Stomach (tissue), 9 donors: ENCODE measurements around the gene ZFHX3. TPM values are rescaled to one million over a fixed set of nuclear protein-coding genes. Genes with fewer than 3 reads are reported as not detected.
"Not testable (repeated sequence)": the region's sequence is repeated elsewhere in the genome, so short reads cannot be mapped to it uniquely, and the experiment has no call there.

ENCODE experiments used
- DNase-seq, 2 donors: peaks; one replicate each; pipeline versions ENCODE4 v3.0.0 to v3.0.0-alpha.2; 2013 to 2019
- H3K27ac ChIP-seq, 5 donors: fragments of 200-600 bp in 4 of 5; sonication (generic) in 4 of 5; one replicate each; pipeline ENCODE4 v1.5.1; 2013 to 2019; ENCODE audit warnings: mild to moderate bottlenecking in 1 of 5, moderate library complexity in 1 of 5
- H3K27me3 ChIP-seq, 3 donors: fragments of 200-600 bp; sonication (generic); one replicate each; pipeline ENCODE4 v1.5.1; 2017 to 2019; ENCODE audit warnings: mixed run types in 1 of 3
- H3K36me3 ChIP-seq, 4 donors: fragments of 200-600 bp; sonication (generic); 1 replicate in 3 of 4; 2 replicates in 1 of 4; pipeline ENCODE4 v1.5.1; 2016 to 2019
- H3K4me1 ChIP-seq, 4 donors: fragments of 200-600 bp; sonication (generic); one replicate each; pipeline ENCODE4 v1.5.1; 2016 to 2019
- H3K4me3 ChIP-seq, 4 donors: fragments of 200-600 bp; sonication (generic) in 3 of 4; one replicate each; pipeline ENCODE4 v1.5.1; 2016 to 2019; ENCODE audit warnings: mild to moderate bottlenecking in 1 of 4
- H3K9me3 ChIP-seq, 4 donors: fragments of 200-600 bp; sonication (generic); one replicate each; pipeline ENCODE4 v1.5.1; 2016 to 2019
- EP300 ChIP-seq: sonication (generic); formaldehyde crosslinking; IDR thresholded peaks from one replicate; pipeline ENCODE4 v1.6.1; 2017; ENCODE audit warnings: antibody characterized with exemption
- POLR2A ChIP-seq, 4 donors: fragments of 450-650 bp; IDR thresholded peaks; one replicate each; pipeline ENCODE4 v1.6.1; 2016; ENCODE audit warnings: antibody characterized with exemption in 4 of 4, control low read depth in 2 of 4, mild to moderate bottlenecking in 1 of 4, moderate library complexity in 1 of 4
- POLR2AphosphoS5 ChIP-seq, 3 donors: sonication (generic); formaldehyde crosslinking; IDR thresholded peaks; one replicate each; pipeline ENCODE4 v1.6.1; 2016; ENCODE audit warnings: antibody characterized with exemption in 3 of 3
- WGBS, 5 donors: extraction: QIAGEN DNeasy Blood & Tissue Kit in 3 of 5; methylation state at CpG; one replicate each; pipeline versions ENCODE4 v1.1.5 to v1.1.7; 2013 to 2018; 5-methylcytosine and 5-hydroxymethylcytosine counted together
- intact Hi-C: fragments of 100-400 bp; cut with DNase I; formaldehyde crosslinking; loops from one replicate; pipeline ENCODE4 v1.15.1; 2023; ENCODE audit warnings: low total_unique reads
- polyA plus RNA-seq, 3 donors: library from polyadenylated mRNA; stranded (reverse); fragments of 200-250 nt; gene quantifications; one replicate each; pipeline ENCODE4 v1.2.3, GENCODE V29; 2013
- total RNA-seq, 5 donors: library from RNA; depleted of rRNA; stranded (reverse); fragments of >200 nt; gene quantifications; one replicate each; pipeline versions ENCODE4 v1.1.0 to v1.2.3, GENCODE V29; 2014 to 2016
- TF ChIP-seq, protein P1 (sequence below), 7 experiments: fragments of 450-650 bp in 4 of 7; fragments of 200-600 bp in 3 of 7; sonication (generic) in 3 of 7; IDR thresholded peaks; one replicate each; pipeline ENCODE4 v1.5.1; 2016 to 2019; ENCODE audit warnings: antibody characterized with exemption in 7 of 7, control low read depth in 2 of 7, mild to moderate bottlenecking in 1 of 7
- donor health status: healthy with polysubstance abuse.
- donor health status: Bipolar disorder and iron deficiency.
- donor health status: healthy.

Gene ZFHX3
- total and polyA plus RNA-seq, 8 donors = 1.1 to 27.5 (median 11.8) TPM

DNA sequence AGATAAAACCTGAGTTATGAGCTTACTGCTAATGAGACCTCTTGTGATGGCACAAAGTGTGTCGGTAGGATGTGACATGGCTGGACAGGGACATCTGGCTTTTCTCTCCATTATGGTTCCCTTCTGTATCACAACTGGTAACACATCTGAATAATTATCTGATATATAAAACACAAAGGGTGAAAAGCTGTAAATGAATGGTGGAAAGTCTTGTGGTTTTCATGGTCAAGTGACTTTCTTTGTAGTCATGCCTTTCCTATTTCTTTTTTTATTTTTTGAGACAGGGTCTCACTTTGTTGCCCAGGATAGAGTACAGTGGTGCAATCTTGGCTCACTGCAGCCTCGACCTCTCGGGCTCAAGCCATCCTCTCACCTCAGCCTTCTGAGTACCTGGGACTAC, 35.3 kb upstream of the ZFHX3 start:
- intact Hi-C loops = no loop called here
- TF ChIP-seq POLR2A (IDR thresholded peaks at IDR 0.05) = no peak
- no peak for TF ChIP-seq POLR2AphosphoS5 (IDR thresholded peaks at IDR 0.05)
- no peak for TF ChIP-seq EP300
- TF ChIP-seq, protein P1, sequence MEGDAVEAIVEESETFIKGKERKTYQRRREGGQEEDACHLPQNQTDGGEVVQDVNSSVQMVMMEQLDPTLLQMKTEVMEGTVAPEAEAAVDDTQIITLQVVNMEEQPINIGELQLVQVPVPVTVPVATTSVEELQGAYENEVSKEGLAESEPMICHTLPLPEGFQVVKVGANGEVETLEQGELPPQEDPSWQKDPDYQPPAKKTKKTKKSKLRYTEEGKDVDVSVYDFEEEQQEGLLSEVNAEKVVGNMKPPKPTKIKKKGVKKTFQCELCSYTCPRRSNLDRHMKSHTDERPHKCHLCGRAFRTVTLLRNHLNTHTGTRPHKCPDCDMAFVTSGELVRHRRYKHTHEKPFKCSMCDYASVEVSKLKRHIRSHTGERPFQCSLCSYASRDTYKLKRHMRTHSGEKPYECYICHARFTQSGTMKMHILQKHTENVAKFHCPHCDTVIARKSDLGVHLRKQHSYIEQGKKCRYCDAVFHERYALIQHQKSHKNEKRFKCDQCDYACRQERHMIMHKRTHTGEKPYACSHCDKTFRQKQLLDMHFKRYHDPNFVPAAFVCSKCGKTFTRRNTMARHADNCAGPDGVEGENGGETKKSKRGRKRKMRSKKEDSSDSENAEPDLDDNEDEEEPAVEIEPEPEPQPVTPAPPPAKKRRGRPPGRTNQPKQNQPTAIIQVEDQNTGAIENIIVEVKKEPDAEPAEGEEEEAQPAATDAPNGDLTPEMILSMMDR (IDR thresholded peaks at IDR 0.05) = no peak
- no peak overlapping the region for H3K27ac ChIP-seq

GRCh38 chr16:73082634-73083051, 34.7 kb upstream of the ZFHX3 start:
- H3K4me1 ChIP-seq, H3K36me3 ChIP-seq, H3K4me3 ChIP-seq, DNase-seq, intact Hi-C loops, H3K27me3 ChIP-seq, H3K27ac ChIP-seq, H3K9me3 ChIP-seq: not testable (repeated sequence)
- TF ChIP-seq POLR2AphosphoS5 (IDR thresholded peaks at IDR 0.05) = peak in 1 of 3 donors; percentile 29
- 49 to 66% (median 59%) methylated on average over 4 of the region's 4 CpGs for WGBS, 5 donors

More for the DNA sequence above, 35.3 kb upstream of the ZFHX3 start:
- Histone ChIP-seq H3K36me3 (no peaks in the 10 kb centered on the region), H3K4me1 (no peaks in the 10 kb centered on the region), H3K27me3 (no peaks in the 10 kb centered on the region), H3K4me3 (no peak overlapping the region), H3K9me3 (peaks cover 0 to 5% (median 0%) of the 10 kb centered on the region in 4 donors)
- WGBS, 5 donors = 81 to 95% (median 94%) methylated on average over 3 of the region's 3 CpGs
- no peak for DNase-seq

GRCh38 chr16:73080931-73081330, 33.0 kb upstream of the ZFHX3 start:
- Histone ChIP-seq H3K36me3 (no peaks in the 10 kb centered on the region), H3K4me3 (no peak overlapping the region), H3K27ac (no peak overlapping the region), H3K27me3 (no peaks in the 10 kb centered on the region), H3K9me3 (peaks cover 0 to 5% (median 0%) of the 10 kb centered on the region in 4 donors), H3K4me1 (no peaks in the 10 kb centered on the region)
- intact Hi-C loops = no loop called here
- TF ChIP-seq EP300 (no peak), POLR2AphosphoS5 (IDR thresholded peaks at IDR 0.05) (no peak), POLR2A (IDR thresholded peaks at IDR 0.05) (no peak)
- TF ChIP-seq, protein P1 (IDR thresholded peaks at IDR 0.05) = no peak
- DNase-seq = no peak
- WGBS, 5 donors = 68 to 87% (median 73%) methylated on average over 1 of the region's 1 CpG

DNA sequence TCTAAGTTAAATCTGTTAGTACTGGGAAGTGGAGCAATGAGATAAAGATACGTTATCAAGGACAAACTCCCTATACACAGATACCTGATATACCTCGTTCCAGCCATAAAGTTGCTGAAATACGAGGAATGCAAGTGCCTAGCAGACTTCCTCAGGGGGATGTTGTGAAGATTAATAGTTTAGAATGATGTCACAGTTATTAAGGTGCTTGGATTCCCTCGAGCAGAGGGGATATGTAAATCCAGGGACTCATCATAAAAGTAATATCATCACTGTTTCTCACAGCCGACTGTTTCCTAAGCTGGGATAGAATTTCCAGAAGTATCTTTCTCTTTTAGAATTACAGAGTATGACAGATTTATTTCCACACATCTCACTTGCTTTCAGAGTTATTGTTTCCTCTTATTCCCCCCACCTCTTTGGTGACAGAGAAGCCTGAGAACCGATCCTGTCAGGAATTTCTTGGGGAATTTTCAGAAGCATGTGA, 28.4 kb upstream of the ZFHX3 start:
- no peak for TF ChIP-seq EP300
- no peaks in the 10 kb centered on the region for H3K9me3 ChIP-seq
- intact Hi-C loops = no loop called here
- WGBS, 5 donors = 40 to 52% (median 44%) methylated on average over 6 of the region's 6 CpGs
- no peaks in the 10 kb centered on the region for H3K27me3 ChIP-seq
- H3K36me3 ChIP-seq = no peaks in the 10 kb centered on the region
- peaks cover 3 to 6% (median 4%) of the 10 kb centered on the region in 4 donors for H3K4me1 ChIP-seq
- H3K4me3 ChIP-seq = no peak overlapping the region
- no peak overlapping the region for H3K27ac ChIP-seq
- no peak for DNase-seq

- TF ChIP-seq POLR2A (IDR thresholded peaks at IDR 0.05) (no peak), EP300 (no peak), POLR2AphosphoS5 (IDR thresholded peaks at IDR 0.05) (no peak)
- TF ChIP-seq, protein P1 (IDR thresholded peaks at IDR 0.05) = no peak
- Histone ChIP-seq H3K4me1 (peaks cover 9 to 25% (median 14%) of the 10 kb centered on the region in 4 donors), H3K27me3 (no peaks in the 10 kb centered on the region), H3K27ac (no peak overlapping the region), H3K9me3 (no peaks in the 10 kb centered on the region), H3K4me3 (no peak overlapping the region), H3K36me3 (no peaks in the 10 kb centered on the region)
- intact Hi-C loops = no loop called here
- no peak for DNase-seq
- 86 to 92% (median 90%) methylated on average over 9 of the region's 9 CpGs for WGBS, 5 donors
Measured at GRCh38 chr16:73074382-73074781, 26.5 kb upstream of the ZFHX3 start.

GRCh38 chr16:73072051-73072450, 24.1 kb upstream of the ZFHX3 start:
- H3K4me1 ChIP-seq = peaks cover 14 to 47% (median 31%) of the 10 kb centered on the region in 4 donors
- H3K4me3 ChIP-seq, H3K27ac ChIP-seq, intact Hi-C loops, H3K27me3 ChIP-seq, H3K36me3 ChIP-seq, DNase-seq, H3K9me3 ChIP-seq: not testable (repeated sequence)
- 82 to 95% (median 94%) methylated on average over 9 of the region's 9 CpGs for WGBS, 5 donors
